Fibroblast of pulmonary artery (primary cell): ENCODE data around the gene TMEM217.

Experiments
- DNase-seq: peaks from one replicate; pipeline ENCODE4 v3.0.0-alpha.2; 2010; ENCODE audit warnings: low read depth
- H3K4me3 ChIP-seq: replicated peaks from 2 replicates; pipeline ENCODE4 v1.5.1; 2011; ENCODE audit warnings: low read depth, mild to moderate bottlenecking, control low read depth, low read length, moderate library complexity
- CTCF ChIP-seq: IDR thresholded peaks from 2 replicates; pipeline ENCODE4 v1.5.1; 2011; ENCODE audit warnings: mild to moderate bottlenecking, control low read depth, low read length, inconsistent platforms; ENCODE audit errors: missing control alignments

The TMEM217 gene

GRCh38 chr6:37241131-37241530 is 16.8 kb downstream of the TMEM217 start:
- DNase-seq = no peak
- no peak for TF ChIP-seq CTCF
- no peak overlapping the region for H3K4me3 ChIP-seq

- no peak for TF ChIP-seq CTCF
- no peak overlapping the region for H3K4me3 ChIP-seq
- DNase-seq = peak; percentile 100
Measured at GRCh38 chr6:37239950-37240713, 17.8 kb downstream of the TMEM217 start.

GRCh38 chr6:37239526-37239925 is 18.4 kb downstream of the TMEM217 start:
- no peak for TF ChIP-seq CTCF

GRCh38 chr6:37238381-37238780 is 19.6 kb downstream of the TMEM217 start:
- H3K4me3 ChIP-seq = no peak overlapping the region
- TF ChIP-seq CTCF = no peak
- peak; percentile 38 for DNase-seq

More at GRCh38 chr6:37239526-37239925, 18.4 kb downstream of the TMEM217 start:
- peak; percentile 88 for DNase-seq
- H3K4me3 ChIP-seq = no peak overlapping the region

GRCh38 chr6:37237789-37238188 is 20.2 kb downstream of the TMEM217 start:
- DNase-seq = no peak
- no peak for TF ChIP-seq CTCF

GRCh38 chr6:37236921-37237320 is 21.0 kb downstream of the TMEM217 start:
- DNase-seq = peak; percentile 58
- TF ChIP-seq CTCF = no peak
- H3K4me3 ChIP-seq = no peak overlapping the region

More at GRCh38 chr6:37237789-37238188, 20.2 kb downstream of the TMEM217 start:
- no peak overlapping the region for H3K4me3 ChIP-seq

- H3K4me3 ChIP-seq = no peak overlapping the region
- DNase-seq = no peak
- no peak for TF ChIP-seq CTCF
Measured at GRCh38 chr6:37233541-37233940, 24.4 kb downstream of the TMEM217 start.
